ENCODE measurements around the gene TM9SF1. TPM values are rescaled to one million over a fixed set of nuclear protein-coding genes. Genes with fewer than 3 reads are reported as not detected.

The TM9SF1 gene
- total RNA-seq, 1 experiment from 2014 or later = 68.0 TPM

DNA sequence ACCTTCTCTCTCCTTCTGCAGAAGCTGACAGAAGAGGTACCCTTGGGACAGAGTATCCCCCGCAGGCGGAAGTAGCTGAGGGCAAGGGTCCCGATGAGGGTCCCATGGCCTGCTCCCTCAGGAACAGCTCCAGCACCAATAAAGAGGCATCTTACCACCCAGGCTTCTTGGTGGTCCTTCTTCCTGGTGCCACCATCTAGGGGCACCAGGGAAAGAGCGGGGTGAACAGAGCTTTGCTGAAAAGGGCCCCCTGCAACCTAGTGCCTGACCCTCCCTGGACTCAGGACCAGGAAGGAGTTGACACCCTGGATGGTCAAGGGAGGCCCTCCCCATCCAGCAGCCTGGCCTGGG lies 34.8 kb downstream of the TM9SF1 start:
- no peak for TF ChIP-seq CTCF (IDR thresholded peaks at IDR 0.05; ENCODE audit: unreplicated experiment)
- CTCF ChIA-PET = interaction anchor here (1.2 to 2.4 kb wide), 11 partner anchors 14 to 102 kb away, joined by 3 to 24 read pairs (median 7); partner anchors contain the start of genes DCAF11, EMC9, NRL and PCK2
- no peak for DNase-seq
- Mint-ChIP-seq H3K36me3 (ENCODE audit: insufficient read depth, unreplicated experiment) (peaks cover 65% of the 10 kb centered on the region), H3K27ac (ENCODE audit: unreplicated experiment) (peak overlapping the region; percentile 86), H3K27me3 (ENCODE audit: unreplicated experiment) (no peaks in the 10 kb centered on the region), H3K9me3 (ENCODE audit: low read depth, unreplicated experiment) (no peaks in the 10 kb centered on the region), H3K4me3 (ENCODE audit: low read depth, unreplicated experiment) (peak overlapping the region; percentile 76), H3K4me1 (ENCODE audit: low read depth, unreplicated experiment) (peaks cover 15% of the 10 kb centered on the region)
- no TSS peak for BruUV-seq (replicated peaks)
- intact Hi-C loops (cut with micrococcal nuclease; ENCODE audit: unreplicated experiment) = loop anchor here (2.0 kb wide), 2 partner anchors 14 to 46 kb away; partner anchors contain the start of genes DCAF11, NRL, PSME2 and RNF31

- Mint-ChIP-seq H3K36me3 (ENCODE audit: insufficient read depth, unreplicated experiment) (peaks cover 66% of the 10 kb centered on the region), H3K27ac (ENCODE audit: unreplicated experiment) (peak overlapping the region; percentile 86), H3K27me3 (ENCODE audit: unreplicated experiment) (no peaks in the 10 kb centered on the region), H3K4me3 (ENCODE audit: low read depth, unreplicated experiment) (peak overlapping the region; percentile 76), H3K9me3 (ENCODE audit: low read depth, unreplicated experiment) (no peaks in the 10 kb centered on the region), H3K4me1 (ENCODE audit: low read depth, unreplicated experiment) (peaks cover 15% of the 10 kb centered on the region)
- no peak for DNase-seq
- no TSS peak for BruUV-seq (replicated peaks)
- intact Hi-C loops (cut with micrococcal nuclease; ENCODE audit: unreplicated experiment) = loop anchor here (2.0 kb wide), 2 partner anchors 13 to 45 kb away; partner anchors contain the start of genes DCAF11, NRL, PSME2 and RNF31
- CTCF ChIA-PET = interaction anchor here (0.6 to 2.4 kb wide), 6 partner anchors 13 to 83 kb away, joined by 3 to 14 read pairs (median 4); partner anchors contain the start of genes PCK2 and RNF31
- TF ChIP-seq CTCF (IDR thresholded peaks at IDR 0.05; ENCODE audit: unreplicated experiment) = no peak
Measured at GRCh38 chr14:24159777-24160498, 35.3 kb downstream of the TM9SF1 start.

- Mint-ChIP-seq H3K4me1 (ENCODE audit: low read depth, unreplicated experiment) (peaks cover 15% of the 10 kb centered on the region), H3K27me3 (ENCODE audit: unreplicated experiment) (no peaks in the 10 kb centered on the region), H3K4me3 (ENCODE audit: low read depth, unreplicated experiment) (no peak overlapping the region), H3K36me3 (ENCODE audit: insufficient read depth, unreplicated experiment) (peaks cover 53% of the 10 kb centered on the region), H3K9me3 (ENCODE audit: low read depth, unreplicated experiment) (no peaks in the 10 kb centered on the region), H3K27ac (ENCODE audit: unreplicated experiment) (no peak overlapping the region)
- CTCF ChIA-PET = no interaction called here
- intact Hi-C loops (cut with micrococcal nuclease; ENCODE audit: unreplicated experiment) = no loop called here
- no peak for TF ChIP-seq CTCF (IDR thresholded peaks at IDR 0.05; ENCODE audit: unreplicated experiment)
- no peak for DNase-seq
- BruUV-seq (replicated peaks) = no TSS peak
Measured at GRCh38 chr14:24157331-24157730, 37.9 kb downstream of the TM9SF1 start.

- Mint-ChIP-seq H3K9me3 (ENCODE audit: low read depth, unreplicated experiment) (no peaks in the 10 kb centered on the region), H3K36me3 (ENCODE audit: insufficient read depth, unreplicated experiment) (peaks cover 49% of the 10 kb centered on the region), H3K4me3 (ENCODE audit: low read depth, unreplicated experiment) (no peak overlapping the region), H3K27ac (ENCODE audit: unreplicated experiment) (no peak overlapping the region), H3K27me3 (ENCODE audit: unreplicated experiment) (no peaks in the 10 kb centered on the region), H3K4me1 (ENCODE audit: low read depth, unreplicated experiment) (peaks cover 15% of the 10 kb centered on the region)
- BruUV-seq (replicated peaks) = no TSS peak
- no peak for TF ChIP-seq CTCF (IDR thresholded peaks at IDR 0.05; ENCODE audit: unreplicated experiment)
- no peak for DNase-seq
- intact Hi-C loops (cut with micrococcal nuclease; ENCODE audit: unreplicated experiment) = no loop called here
- CTCF ChIA-PET = no interaction called here
Measured at GRCh38 chr14:24156840-24157239, 38.4 kb downstream of the TM9SF1 start.
